ENCODE results near the gene UTS2R.

DNA sequence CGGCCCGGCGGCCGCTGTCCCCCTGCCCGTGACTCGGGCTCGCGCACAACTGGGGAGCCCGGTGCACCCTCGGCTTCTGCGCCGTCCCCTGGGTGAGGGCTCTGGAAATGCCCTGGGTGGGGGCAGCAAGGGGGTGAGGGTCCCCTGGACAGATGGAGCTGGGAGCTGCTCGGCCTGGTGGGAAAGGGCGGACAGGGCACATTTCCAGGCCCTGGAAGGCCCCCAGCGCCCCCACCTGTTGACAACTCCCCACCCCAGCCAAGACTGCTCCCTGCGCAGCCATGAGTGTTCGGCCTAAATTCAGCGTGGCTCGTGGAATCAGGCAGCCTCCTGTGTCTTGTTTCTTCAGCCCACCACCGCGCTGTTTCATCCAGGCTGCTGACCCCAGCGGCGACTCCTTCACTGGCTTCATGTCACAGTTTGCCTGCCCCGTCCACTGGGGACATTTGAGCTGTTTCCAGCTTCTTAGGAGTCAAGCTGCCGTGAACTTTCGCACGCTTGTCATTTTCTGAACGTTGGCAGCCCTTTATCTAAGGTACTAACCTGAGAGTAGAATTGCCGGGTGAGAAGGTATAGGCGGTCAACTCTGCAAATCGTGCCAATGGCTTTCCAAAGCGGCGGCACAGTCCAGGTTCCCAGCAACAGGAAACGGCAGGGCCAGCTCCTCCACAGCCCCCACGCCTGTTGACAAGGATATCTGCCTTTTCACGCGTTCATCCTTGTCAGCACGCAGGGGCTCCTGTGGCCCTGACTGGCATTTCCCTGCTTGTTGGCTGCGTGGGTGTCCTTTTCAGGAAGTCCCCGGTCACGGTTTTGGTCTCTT is 895 bp downstream of the UTS2R start:
- TF ChIP-seq EZH2 (IDR thresholded peaks at IDR 0.05) (no peak), POLR2AphosphoS5 (IDR thresholded peaks at IDR 0.05; ENCODE audit: borderline replicate concordance, low read depth, low read length) (no peak)

Data from SK-N-MC (cell line).